HG03439 (cell line): Measurements from ENCODE around the gene HTT.

Source experiments
- ATAC-seq: cut with Tn5 transposase; IDR thresholded peaks from one replicate; pipeline ENCODE4 v1.9.1; 2021; ENCODE audit warnings: mild to moderate bottlenecking, moderate library complexity; ENCODE audit not compliant: unreplicated experiment

The HTT gene

DNA sequence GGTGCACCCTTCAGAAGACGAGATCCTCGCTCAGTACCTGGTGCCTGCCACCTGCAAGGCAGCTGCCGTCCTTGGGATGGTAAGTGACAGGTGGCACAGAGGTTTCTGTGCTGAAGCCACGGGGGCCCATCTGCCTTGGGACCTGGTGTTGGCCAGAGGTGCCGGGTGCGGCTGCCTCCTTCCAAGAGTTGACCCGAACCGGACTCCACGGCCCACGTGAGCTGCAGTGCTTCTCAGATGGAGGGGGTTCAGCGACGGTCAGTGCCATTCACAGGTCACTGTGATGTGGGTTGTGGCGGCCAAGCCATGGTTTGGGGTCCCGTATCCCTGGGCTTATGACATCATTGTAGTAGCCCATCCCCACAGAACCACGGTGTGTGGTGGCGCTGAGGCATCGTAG, 155.5 kb downstream of the HTT start:
- no peak for ATAC-seq

DNA sequence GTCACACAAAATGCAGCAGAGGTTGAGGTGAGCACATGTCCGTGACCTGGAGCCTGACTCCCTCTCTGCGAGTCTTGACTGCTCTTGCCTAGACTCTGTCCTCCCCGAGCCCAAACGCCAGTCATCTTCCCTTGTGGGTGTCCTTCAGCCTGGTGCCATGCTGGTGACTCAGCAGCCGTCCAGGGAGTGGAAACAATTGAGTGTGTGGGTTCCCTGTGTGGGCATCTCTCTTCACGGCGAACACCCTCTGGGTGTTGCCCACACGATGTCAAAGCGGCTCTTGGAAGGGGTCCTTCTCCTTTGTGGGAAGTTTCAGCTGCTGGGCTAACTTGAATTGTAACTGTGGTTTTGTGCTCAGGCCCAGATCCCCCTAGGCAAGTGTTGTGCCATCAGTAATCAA, 157.0 kb downstream of the HTT start:
- ATAC-seq: no peak

DNA sequence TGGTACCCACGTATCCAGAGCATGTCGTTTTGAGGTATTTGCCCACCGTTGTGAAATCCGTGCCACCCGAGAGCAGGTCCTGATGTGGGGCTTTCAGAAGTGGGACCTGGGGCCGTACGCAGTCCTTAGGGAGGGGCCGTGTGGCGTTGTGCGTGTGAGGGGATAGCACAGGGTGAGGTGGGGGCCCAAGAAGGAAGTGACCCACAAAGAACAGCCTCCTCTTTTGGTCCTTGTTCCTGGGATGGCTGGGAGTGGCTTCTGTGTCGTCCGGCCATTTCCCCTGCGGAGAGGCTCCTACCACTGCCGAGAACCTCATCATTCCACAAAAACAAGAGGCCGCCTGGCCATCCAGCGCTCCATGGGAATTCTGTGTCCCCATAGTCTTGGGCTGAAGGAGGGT, 157.5 kb downstream of the HTT start:
- ATAC-seq: no peak

DNA sequence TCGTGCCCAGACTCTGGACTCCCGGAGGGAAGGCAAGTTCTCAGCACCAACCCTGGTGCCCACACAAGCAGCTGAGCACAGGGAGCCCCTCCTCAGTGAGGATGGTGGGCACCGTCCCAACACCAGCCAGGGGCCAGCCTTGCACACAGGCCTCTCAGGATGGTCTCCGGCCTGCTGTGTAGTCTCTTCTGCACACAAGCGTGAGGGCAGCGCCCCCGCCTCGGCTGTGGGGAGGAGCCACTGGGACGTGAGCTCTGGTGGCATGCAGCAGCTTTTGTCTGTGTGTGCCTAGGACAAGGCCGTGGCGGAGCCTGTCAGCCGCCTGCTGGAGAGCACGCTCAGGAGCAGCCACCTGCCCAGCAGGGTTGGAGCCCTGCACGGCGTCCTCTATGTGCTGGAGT, 158.4 kb downstream of the HTT start:
- no peak for ATAC-seq

DNA sequence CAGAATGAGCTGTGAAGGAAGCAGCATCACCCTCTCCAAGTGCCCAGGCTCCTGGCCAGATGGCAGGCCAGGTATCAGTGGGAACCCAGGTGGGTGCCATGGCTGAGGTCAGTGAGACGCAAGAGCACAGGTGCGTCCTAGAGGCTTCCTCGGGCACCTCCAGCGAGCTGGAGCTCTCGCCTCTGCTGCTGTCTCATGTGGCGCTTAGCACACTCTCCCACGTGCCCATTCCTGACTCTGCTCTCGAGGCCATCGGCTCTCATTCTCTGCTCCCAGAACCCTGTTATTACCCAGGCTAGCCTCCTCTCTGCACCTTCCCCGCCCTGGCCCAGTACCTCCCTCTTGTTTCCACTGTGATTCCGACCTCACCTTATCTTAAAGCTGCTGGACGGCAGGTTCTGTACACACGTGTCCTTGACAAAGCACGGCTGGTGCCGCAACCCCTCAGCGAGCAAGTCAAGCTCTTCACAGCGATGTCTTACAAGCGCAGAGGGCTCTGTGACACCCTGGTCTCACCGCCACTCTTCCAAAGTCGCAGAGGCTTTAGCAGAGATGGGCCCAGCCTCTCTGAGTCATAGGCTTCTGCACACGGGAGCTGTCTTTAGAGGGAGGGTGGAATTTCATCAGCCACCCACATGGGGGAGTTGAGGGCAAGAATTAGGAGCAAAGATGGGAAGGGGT, 159.1 kb downstream of the HTT start:
- ATAC-seq: no peak

DNA sequence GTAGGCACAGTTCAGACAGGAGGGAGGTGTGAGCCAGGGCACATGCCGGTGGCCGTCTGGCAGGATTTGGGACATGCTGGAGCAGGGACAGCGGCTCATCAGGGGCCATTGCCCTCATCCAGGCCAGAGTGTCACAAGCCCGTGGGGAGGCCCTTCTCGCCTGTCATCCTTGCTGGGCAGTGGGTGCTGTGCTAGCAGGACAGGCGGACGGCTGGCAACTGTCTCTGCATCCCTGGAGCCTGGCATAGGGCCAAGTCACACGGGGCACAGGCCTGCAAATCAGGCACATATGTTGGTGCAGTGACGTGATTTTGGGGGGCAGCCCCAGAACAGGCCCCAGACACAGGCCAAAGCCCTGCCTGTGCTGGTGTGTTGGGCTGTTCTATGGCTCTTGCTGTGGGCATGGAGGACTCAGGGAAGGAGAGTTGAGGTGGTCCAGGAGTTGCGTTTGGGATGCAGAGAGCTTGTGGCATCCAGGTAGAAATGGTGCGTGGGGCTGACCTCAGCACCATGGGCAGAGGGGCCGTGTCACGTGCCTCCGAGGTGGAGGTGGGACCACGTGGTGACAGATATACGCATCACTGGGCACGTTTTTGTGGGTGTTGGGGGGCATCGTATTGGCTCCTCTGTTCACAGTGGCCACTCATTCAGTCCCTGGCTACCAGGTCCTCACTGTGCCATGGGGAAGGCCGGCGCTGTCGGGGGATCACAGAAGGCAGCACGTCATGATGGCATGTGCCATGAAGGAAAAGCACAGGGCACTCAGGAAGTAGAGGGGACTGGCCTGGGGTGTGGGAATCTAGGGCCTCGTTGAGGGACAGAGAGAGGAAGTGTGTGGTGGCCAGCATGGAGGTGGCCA, 159.9 kb downstream of the HTT start:
- ATAC-seq: no peak

DNA sequence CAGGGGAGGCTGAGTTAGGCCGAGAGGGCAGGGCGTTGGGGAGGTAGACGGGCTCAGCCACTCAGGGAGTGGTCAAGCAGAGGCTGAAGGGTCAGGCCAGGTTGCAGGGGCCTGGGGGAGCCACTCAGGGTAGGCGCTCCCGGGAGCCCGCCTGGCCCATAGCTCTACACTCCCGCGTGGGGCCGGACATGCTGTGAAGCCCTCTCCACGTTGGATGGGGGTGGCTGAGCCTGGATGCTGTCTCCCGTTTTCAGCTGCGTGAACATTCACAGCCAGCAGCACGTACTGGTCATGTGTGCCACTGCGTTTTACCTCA, 160.5 kb downstream of the HTT start:
- no peak for ATAC-seq

DNA sequence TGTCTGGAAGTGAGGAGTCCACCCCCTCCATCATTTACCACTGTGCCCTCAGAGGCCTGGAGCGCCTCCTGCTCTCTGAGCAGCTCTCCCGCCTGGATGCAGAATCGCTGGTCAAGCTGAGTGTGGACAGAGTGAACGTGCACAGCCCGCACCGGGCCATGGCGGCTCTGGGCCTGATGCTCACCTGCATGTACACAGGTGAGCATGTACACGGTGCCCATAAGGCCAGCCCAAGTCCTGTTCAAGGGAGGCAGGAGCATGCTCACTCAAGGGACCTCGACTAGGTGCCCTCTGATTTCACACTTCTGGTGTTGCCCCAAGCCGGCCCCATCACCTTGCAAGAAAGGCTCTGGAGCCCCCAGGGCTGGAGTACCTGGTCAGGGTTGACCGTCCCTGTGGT, 161.1 kb downstream of the HTT start:
- ATAC-seq: no peak

DNA sequence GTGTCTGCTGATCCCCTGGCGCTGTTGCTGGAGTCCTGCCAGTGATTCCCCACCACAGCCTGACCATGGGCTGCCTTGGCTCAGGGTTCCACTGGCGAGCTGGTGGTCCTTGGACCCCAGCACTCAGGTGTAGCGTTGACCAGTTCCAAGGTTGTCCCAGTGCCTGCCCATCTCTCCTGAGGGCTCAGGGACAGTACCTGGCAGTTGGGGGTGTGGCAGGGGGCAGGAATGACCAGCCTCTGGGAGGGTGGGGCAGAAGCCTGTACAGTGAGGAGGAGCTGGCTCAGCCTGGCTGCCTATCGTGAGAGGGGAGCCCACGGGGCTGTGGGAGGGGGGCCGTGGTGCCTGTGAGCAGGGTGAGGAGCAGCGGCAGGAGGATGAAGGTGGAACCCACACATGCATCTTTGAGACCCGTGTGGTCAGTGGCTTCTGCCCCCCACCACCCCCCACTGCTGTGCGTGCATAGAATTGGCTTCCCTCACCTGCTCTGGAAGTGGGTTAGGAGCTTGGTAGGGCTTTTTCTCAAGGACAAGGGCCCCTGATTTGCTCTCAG, 161.9 kb downstream of the HTT start:
- no peak for ATAC-seq

DNA sequence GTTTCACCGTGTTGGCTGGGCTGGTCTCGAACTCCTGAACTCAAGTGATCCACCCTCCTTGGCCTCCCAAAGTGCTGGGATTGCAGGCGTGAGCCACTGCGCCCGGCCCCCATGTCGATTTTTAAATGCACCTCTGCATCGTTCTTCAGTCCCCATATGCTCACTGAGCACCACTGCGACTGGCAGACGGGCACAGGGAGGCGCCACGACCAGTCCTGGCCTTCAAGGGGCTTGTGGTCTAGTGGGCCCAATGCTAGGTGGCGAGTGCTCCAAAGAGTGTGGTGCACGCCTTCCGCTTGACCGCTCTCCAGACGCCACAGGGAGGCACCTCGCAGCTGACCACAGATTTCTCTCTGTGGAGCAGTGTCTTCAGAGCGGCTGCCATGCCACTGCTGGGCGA, 162.8 kb downstream of the HTT start:
- no peak for ATAC-seq

DNA sequence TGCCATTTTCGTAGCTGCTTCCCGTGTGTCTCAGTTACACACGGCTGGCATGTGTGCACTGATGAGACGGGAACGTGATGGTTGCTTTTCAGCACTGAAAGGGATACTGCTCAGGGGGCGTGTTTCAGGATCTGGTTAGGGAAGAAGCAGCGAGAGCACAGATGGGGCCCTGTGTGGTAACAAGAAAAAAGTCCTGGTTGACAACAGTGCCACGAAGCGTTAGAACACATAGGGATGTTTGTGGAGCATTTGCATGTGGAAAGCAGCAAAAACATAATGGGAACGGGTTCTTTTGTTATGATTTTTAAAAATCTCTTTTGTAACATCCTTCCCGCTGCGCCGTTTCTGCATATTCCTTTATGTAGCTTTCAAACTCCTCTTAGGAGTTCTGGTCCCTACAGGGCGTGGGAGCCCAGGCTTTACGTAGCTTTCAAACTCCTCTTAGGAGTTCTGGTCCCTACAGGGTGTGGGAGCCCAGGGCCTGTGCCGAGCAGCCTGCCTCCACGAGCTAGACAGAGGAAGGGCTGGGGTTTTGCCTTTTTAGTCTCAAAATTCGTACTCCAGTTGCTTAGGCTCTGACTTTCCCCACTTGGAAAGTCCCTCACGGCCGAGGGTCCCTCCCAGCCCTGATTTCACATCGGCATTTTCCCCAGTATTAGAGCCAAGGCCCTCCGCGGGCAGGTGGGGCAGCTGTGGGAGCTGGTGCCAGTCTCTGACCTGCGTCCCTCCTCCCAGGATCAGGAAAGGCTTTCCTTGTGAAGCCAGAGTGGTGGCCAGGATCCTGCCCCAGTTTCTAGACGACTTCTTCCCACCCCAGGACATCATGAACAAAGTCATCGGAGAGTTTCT, 163.5 kb downstream of the HTT start:
- no peak for ATAC-seq

DNA sequence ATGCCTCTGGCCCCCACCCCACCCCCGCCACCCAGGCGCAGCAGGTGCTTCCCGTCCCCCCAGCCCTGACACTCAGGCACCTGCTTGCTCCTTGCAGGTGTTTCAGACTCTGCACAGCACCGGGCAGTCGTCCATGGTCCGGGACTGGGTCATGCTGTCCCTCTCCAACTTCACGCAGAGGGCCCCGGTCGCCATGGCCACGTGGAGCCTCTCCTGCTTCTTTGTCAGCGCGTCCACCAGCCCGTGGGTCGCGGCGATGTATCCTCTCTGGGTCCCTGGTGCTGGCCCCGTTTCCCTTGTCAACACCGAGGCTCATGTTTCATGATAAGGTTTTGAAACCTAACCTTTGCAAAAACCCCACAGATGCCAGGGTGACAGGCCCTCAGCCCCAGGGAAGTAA, 164.2 kb downstream of the HTT start:
- ATAC-seq: no peak

DNA sequence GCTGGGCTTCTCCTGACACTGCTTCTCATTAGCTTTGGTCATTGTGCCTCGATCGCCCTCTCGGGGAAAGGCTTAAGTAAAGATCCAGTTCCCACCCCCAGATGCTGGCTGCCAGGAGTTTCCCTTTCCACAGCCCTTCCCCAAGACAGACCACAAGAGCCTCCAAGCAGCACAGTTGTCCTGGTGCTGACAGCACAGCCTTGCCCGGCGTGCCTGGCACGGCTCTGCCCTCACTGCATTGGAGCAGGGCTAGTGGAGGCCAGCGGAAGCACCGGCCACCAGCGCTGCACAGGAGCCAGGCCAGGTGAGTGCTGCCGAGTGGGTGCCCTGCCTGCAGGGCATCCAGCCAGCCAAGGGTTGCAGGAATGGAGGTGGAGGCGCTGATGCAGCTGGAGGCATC, 164.8 kb downstream of the HTT start:
- ATAC-seq: no peak

DNA sequence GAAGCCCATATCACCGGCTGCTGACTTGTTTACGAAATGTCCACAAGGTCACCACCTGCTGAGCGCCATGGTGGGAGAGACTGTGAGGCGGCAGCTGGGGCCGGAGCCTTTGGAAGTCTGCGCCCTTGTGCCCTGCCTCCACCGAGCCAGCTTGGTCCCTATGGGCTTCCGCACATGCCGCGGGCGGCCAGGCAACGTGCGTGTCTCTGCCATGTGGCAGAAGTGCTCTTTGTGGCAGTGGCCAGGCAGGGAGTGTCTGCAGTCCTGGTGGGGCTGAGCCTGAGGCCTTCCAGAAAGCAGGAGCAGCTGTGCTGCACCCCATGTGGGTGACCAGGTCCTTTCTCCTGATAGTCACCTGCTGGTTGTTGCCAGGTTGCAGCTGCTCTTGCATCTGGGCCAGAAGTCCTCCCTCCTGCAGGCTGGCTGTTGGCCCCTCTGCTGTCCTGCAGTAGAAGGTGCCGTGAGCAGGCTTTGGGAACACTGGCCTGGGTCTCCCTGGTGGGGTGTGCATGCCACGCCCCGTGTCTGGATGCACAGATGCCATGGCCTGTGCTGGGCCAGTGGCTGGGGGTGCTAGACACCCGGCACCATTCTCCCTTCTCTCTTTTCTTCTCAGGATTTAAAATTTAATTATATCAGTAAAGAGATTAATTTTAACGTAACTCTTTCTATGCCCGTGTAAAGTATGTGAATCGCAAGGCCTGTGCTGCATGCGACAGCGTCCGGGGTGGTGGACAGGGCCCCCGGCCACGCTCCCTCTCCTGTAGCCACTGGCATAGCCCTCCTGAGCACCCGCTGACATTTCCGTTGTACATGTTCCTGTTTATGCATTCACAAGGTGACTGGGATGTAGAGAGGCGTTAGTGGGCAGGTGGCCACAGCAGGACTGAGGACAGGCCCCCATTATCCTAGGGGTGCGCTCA, 165.8 kb downstream of the HTT start:
- ATAC-seq: no peak

DNA sequence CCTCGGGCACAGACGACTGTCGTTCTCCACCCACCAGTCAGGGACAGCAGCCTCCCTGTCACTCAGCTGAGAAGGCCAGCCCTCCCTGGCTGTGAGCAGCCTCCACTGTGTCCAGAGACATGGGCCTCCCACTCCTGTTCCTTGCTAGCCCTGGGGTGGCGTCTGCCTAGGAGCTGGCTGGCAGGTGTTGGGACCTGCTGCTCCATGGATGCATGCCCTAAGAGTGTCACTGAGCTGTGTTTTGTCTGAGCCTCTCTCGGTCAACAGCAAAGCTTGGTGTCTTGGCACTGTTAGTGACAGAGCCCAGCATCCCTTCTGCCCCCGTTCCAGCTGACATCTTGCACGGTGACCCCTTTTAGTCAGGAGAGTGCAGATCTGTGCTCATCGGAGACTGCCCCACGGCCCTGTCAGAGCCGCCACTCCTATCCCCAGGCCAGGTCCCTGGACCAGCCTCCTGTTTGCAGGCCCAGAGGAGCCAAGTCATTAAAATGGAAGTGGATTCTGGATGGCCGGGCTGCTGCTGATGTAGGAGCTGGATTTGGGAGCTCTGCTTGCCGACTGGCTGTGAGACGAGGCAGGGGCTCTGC, 166.5 kb downstream of the HTT start:
- no peak for ATAC-seq

DNA sequence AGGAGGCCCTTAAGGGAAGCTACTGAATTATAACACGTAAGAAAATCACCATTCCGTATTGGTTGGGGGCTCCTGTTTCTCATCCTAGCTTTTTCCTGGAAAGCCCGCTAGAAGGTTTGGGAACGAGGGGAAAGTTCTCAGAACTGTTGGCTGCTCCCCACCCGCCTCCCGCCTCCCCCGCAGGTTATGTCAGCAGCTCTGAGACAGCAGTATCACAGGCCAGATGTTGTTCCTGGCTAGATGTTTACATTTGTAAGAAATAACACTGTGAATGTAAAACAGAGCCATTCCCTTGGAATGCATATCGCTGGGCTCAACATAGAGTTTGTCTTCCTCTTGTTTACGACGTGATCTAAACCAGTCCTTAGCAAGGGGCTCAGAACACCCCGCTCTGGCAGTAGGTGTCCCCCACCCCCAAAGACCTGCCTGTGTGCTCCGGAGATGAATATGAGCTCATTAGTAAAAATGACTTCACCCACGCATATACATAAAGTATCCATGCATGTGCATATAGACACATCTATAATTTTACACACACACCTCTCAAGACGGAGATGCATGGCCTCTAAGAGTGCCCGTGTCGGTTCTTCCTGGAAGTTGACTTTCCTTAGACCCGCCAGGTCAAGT, 167.5 kb downstream of the HTT start:
- no peak for ATAC-seq

DNA sequence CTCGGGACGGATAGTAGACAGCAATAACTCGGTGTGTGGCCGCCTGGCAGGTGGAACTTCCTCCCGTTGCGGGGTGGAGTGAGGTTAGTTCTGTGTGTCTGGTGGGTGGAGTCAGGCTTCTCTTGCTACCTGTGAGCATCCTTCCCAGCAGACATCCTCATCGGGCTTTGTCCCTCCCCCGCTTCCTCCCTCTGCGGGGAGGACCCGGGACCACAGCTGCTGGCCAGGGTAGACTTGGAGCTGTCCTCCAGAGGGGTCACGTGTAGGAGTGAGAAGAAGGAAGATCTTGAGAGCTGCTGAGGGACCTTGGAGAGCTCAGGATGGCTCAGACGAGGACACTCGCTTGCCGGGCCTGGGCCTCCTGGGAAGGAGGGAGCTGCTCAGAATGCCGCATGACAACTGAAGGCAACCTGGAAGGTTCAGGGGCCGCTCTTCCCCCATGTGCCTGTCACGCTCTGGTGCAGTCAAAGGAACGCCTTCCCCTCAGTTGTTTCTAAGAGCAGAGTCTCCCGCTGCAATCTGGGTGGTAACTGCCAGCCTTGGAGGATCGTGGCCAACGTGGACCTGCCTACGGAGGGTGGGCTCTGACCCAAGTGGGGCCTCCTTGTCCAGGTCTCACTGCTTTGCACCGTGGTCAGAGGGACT, 168.8 kb downstream of the HTT start:
- ATAC-seq: no peak

DNA sequence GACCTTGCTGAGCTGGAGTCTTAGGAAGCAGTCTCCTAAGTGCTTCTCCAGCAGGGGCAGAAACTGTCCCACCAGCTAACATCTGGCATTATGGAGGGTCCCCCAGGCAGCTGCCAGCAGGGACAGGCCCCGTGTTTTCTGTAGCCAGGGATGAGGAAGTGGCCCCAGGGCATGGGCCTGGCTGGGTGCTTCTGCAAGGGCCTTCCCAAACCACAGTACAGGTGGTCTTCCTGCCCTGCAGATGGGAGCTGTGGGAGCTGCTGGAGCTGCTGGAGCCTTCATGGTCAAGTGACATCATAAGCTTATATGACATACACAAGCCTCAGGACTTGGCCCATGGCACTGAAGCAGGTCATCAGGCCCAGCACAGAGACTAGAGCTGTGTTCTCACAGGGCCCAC, 169.5 kb downstream of the HTT start:
- no peak for ATAC-seq

DNA sequence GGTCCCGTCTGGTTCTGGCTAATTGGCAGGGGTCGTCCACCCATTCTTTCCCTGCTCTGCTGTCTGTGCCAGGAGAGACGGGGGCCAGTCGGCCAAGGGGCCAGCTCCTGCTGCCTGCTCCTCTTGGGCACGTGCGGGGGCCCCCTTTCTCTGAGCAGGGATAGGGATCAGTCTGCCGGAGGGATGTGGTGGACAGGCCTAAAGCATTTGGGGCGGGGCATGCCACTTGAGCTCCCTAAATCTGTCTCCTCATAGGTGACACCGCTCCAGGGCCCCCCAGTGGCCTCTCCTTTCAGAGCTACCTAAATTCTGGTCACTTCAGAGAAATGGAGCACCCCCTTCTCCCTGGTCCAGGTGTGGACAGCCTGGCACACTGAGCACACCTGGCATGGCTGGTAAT, 170.3 kb downstream of the HTT start:
- no peak for ATAC-seq
